Nephron (organoid): ENCODE measurements around the gene CEP57L1.

ENCODE experiments used
- H3K27ac Mint-ChIP-seq, 3 experiments: 2 replicates each; pipeline ENCODE4 v1.8.0; 2020; ENCODE audit warnings: mixed read lengths in 3 of 3, mild to moderate bottlenecking in 2 of 3, moderate library complexity in 1 of 3
- H3K27me3 Mint-ChIP-seq: 2 replicates; pipeline ENCODE4 v1.8.0; 2021; ENCODE audit warnings: low read depth, mild to moderate bottlenecking, moderate library complexity, mixed read lengths
- H3K36me3 Mint-ChIP-seq: 2 replicates; pipeline ENCODE4 v1.8.0; 2020; ENCODE audit warnings: low read depth, mixed read lengths
- H3K4me1 Mint-ChIP-seq: 2 replicates; pipeline ENCODE4 v1.8.0; 2020; ENCODE audit warnings: mixed read lengths
- H3K4me3 Mint-ChIP-seq, 3 experiments: 2 replicates each; pipeline ENCODE4 v1.8.0; 2020; ENCODE audit warnings: mild to moderate bottlenecking in 3 of 3, mixed read lengths in 3 of 3, moderate library complexity in 2 of 3
- H3K9me3 Mint-ChIP-seq: 2 replicates; pipeline ENCODE4 v1.8.0; 2020; ENCODE audit warnings: mixed read lengths
- TF ChIP-seq, protein P1 (sequence below), 3 experiments: fragments of 200-600 bp; sonication (generic); IDR thresholded peaks; one replicate each; pipeline ENCODE4 v1.5.0; 2021; ENCODE audit warnings: antibody characterized with exemption in 3 of 3; ENCODE audit not compliant: unreplicated experiment in 3 of 3

The CEP57L1 gene

DNA sequence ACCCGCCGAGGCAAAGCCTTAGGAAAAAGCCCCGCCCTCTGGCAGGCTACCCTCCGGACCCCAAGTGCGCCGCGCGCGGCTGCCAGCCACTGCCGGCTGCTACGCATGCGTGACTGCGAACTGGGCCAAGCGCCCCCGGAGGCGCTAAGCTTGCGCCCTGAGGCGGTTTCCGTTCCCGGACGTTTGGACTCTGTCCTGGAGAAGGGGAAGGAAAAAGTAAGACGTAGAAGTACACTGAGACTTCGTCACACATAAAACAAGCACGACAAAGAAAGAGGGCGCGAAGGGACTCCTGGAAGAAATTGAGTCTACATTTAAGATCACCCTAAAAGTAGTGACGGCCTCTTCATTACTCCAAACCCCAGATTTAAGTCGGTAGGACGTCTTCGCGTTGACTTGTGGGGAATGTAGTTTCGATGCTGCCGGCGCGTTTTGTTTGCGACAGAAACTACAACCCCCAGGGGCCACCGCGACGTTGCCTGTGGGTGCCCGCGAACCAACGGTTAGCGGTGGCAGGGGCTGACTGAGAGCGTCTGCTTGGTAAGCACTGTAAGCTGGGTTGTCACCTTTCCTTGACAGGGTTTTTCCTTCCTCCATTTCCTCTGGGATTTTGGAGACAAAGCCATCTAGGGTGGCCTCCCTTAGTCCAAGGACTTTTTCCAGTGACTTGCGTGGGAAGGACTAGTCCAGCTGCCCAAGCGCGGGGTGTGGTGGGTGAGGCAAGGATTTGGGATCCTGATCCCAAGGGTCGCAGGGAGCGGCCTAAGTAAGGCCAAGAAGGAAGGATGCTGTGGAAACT lies at the start of gene CEP57L1:
TSS of gene CEP57L1 (plus strand) at position 472 of the 799 bp plus-strand sequence. CDS start 49,715 bp downstream, outside the sequence.
- H3K4me3 Mint-ChIP-seq, result peak within 1 kb of the TSS; percentile 93 to 100 (median 95)
- H3K27ac Mint-ChIP-seq, result peak within 1 kb of the TSS; percentile 100
- H3K4me1 Mint-ChIP-seq, result peaks cover 53% of the 10 kb centered on the region
- no peaks in the 10 kb centered on the region for H3K27me3 Mint-ChIP-seq
- H3K36me3 Mint-ChIP-seq, result peaks cover 18% of the 10 kb centered on the region
- TF ChIP-seq, protein P1, sequence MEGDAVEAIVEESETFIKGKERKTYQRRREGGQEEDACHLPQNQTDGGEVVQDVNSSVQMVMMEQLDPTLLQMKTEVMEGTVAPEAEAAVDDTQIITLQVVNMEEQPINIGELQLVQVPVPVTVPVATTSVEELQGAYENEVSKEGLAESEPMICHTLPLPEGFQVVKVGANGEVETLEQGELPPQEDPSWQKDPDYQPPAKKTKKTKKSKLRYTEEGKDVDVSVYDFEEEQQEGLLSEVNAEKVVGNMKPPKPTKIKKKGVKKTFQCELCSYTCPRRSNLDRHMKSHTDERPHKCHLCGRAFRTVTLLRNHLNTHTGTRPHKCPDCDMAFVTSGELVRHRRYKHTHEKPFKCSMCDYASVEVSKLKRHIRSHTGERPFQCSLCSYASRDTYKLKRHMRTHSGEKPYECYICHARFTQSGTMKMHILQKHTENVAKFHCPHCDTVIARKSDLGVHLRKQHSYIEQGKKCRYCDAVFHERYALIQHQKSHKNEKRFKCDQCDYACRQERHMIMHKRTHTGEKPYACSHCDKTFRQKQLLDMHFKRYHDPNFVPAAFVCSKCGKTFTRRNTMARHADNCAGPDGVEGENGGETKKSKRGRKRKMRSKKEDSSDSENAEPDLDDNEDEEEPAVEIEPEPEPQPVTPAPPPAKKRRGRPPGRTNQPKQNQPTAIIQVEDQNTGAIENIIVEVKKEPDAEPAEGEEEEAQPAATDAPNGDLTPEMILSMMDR (IDR thresholded peaks at IDR 0.05; ENCODE audit: unreplicated experiment in 3 of 3), result no peak
- H3K9me3 Mint-ChIP-seq, result no peaks in the 10 kb centered on the region

DNA sequence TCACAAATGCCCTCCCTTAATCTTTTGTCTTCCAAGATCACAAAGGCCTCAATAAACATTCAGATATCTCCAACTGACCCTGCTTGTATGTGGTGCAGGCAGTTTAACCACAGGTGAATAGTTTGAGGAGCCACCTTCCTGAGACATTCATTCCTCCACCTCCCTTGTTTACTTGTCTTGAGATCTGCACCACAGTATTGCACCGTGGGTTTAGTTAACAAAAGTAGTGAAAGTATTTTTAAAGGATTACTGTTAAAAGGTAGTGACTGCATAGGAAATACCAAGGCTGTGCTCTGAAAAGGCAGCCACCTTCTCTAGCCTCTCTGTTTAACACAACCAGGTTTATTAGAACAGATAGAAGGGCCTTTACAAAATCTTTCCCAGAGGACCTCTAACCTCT lies 47.1 kb upstream of the CEP57L1 start:
- Mint-ChIP-seq H3K27me3 (no peaks in the 10 kb centered on the region), H3K9me3 (peaks cover 26% of the 10 kb centered on the region), H3K27ac (no peak overlapping the region), H3K36me3 (peaks cover 37% of the 10 kb centered on the region), H3K4me1 (peaks cover 15% of the 10 kb centered on the region), H3K4me3 (no peak overlapping the region)
- TF ChIP-seq, protein P1 (IDR thresholded peaks at IDR 0.05; ENCODE audit: unreplicated experiment in 3 of 3), result no peak

DNA sequence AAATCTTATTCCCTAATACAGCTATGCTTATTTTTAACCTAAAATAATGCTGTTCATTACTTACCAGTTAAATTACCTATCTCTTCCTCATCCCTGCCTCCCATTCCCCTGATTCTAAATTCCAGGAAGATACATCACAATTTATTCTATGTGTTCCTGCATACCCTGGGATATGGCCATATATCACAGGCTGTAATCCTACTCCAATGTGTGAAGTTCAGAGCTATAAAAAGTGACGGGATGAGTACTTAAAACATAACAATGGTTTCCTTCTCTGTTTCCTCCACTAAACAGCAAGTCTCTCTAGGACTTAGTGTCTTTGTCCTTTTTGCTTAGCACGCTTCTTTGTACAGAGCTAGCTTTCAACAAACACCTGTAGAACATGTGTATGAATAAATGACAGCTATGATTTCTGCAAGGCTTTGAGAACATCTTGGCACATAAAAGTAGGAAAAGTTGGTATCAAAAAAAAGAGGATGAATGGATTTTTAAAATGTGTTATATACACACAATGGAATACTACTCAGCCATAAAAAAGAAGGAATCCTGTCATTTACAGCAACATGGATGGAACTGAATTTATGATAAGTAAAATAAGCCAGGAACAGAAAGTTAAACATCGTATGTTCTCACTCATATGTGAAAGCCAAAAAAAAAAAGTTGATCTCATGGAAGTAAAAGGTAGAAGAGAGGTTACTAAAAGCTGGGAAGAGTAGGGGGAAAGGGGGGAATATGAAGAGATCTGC lies 46.5 kb upstream of the CEP57L1 start:
- H3K36me3 Mint-ChIP-seq, result peaks cover 32% of the 10 kb centered on the region
- TF ChIP-seq, protein P1 (IDR thresholded peaks at IDR 0.05; ENCODE audit: unreplicated experiment in 3 of 3), result no peak
- H3K27ac Mint-ChIP-seq, result no peak overlapping the region
- no peak overlapping the region for H3K4me3 Mint-ChIP-seq
- no peaks in the 10 kb centered on the region for H3K27me3 Mint-ChIP-seq
- peaks cover 20% of the 10 kb centered on the region for H3K4me1 Mint-ChIP-seq
- H3K9me3 Mint-ChIP-seq, result peaks cover 20% of the 10 kb centered on the region

DNA sequence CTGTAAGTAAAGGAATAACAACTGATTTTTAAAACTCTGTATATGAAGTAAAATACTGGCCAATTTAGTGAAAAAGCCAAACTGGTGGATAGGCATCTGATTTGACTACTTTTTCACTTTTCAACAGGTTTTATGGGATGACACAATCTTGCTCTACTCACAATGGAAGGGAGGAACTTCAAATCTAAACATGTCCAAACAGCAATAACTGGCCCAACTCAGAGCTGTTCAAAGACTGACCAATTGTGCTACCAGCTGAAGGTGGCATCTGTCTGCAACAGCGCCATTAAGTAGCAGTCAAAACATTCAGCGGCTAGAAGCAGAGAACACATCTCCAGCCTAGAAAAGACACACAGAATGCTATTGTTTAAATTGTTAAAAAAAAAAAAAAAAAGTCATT lies 45.3 kb upstream of the CEP57L1 start:
- no peaks in the 10 kb centered on the region for H3K27me3 Mint-ChIP-seq
- H3K27ac Mint-ChIP-seq, result no peak overlapping the region
- H3K4me1 Mint-ChIP-seq, result peaks cover 25% of the 10 kb centered on the region
- H3K9me3 Mint-ChIP-seq, result peaks cover 15% of the 10 kb centered on the region
- peaks cover 26% of the 10 kb centered on the region for H3K36me3 Mint-ChIP-seq
- TF ChIP-seq, protein P1 (IDR thresholded peaks at IDR 0.05; ENCODE audit: unreplicated experiment in 3 of 3), result no peak
- H3K4me3 Mint-ChIP-seq, result no peak overlapping the region

DNA sequence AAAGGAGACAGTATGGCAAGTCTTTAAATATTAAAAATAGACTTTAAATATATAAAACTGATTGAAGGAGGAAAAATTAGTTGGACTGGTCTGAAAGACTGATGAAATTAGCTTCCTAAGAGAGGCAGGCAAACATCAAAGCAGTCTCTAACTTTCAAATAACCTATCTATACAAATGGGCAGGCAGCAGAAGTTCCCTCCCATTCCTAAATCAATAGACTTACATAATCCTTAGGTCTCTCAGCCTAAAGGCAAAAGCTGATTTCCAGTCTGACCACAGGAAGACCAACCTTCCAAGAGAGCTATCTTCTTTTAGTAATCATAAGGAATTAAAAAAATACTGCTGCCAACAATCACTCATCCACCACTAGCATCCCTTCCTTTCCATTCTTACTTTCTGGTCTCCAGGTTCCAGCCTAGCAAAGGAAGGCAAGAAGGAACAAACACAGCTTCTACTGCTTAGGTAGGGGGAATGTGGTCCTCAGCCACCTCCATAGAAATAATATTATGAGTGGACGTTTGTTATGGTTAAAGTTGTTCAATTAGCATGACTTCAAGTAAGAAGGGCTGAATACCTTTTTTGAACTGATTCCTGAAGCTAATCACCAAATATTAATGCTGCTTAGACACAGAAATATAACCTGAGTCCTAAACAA lies 44.7 kb upstream of the CEP57L1 start:
- Mint-ChIP-seq H3K9me3 (peaks cover 9% of the 10 kb centered on the region), H3K36me3 (peaks cover 21% of the 10 kb centered on the region), H3K4me3 (no peak overlapping the region), H3K4me1 (peaks cover 27% of the 10 kb centered on the region), H3K27ac (no peak overlapping the region), H3K27me3 (no peaks in the 10 kb centered on the region)
- TF ChIP-seq, protein P1 (IDR thresholded peaks at IDR 0.05; ENCODE audit: unreplicated experiment in 3 of 3), result no peak
